ENCODE measurements around the gene MAPK14.

MAPK14 gene

DNA sequence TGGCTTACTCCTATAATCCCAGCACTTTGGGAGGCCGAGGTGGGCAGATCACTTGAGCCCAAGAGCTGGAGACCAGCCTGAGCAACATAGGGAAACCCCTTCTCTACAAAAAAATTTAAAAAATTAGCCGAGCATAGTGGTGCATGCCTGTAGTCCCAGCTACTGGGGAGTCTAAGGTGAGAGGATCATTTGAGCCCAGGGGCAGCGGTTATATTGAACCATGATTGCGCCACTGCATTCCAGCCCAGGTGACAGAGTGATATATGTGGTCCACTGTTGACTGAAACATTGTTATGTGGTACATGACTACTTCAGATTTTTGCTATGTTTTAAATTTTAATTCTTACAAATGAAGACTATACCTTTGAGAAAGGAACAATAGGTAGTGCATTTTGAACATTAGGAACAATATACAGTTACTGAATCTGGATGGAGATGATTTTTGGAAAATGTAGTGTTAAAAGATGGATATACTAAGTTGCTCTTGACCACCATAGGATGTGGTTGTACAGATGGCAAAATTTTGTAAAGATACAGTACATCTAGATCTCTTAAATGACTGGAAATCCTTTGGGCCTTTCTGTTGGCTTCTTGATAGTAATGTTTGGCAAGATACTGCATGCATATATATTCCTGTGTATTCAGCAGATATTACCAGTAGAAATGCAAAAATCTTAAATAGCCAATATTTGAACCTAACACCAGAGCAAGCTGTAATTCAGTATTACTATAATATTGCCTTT is 35.9 kb downstream of the MAPK14 start:
- TF ChIP-seq CTCF (IDR thresholded peaks at IDR 0.05; ENCODE audit: low read depth, low read length), result no peak
- H3K4me3 ChIP-seq (ENCODE audit: low read depth, low read length), result no peak overlapping the region

DNA sequence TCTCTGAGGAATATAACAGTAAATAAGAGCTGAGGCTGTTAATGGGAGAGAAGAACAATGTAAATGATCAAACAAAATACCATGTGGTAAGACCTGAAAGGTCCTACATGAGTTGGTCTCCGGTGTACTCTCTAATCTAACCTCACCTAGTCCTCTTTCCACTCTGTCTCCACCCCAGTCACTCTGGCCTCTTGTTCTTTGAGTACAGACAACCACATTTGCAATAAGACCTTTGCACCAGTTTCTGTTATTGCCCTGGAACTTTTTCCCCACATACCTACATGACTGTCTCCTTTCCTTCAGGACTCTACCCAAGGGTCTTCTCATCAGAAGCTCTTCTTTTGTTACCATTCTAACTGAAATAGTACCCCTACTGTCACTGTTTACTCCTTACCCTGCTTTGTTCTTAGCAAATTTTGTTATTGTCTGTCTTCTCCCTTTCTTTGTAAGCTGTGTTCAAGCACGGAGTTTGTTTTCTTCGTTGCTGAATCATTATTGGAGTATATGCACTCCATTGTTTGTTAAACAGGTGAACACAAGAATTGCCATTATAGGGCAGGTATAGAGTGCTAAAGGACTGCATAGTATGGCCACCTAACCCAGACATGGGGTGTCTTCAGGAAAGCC is 37.3 kb downstream of the MAPK14 start:
- TF ChIP-seq CTCF (IDR thresholded peaks at IDR 0.05; ENCODE audit: low read depth, low read length), result no peak

DNA sequence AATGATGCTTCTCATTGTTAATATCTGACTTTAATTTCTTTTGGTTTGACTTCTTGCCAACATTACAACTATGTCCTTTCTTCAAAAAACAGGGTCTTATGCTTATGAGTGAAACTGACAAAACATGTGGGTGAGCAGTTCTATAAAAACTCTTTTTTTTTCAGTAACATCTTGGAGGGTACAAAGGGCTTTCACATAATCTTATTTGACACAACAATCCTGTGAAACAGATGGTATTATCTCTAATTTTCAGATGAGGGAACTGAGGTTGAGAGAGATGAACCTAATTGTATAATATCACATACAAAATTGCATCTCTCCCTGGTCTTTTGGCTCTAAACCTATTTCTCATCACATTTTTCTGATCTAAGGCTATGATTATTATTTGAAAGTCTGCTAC is 38.3 kb downstream of the MAPK14 start:
- no peak overlapping the region for H3K4me3 ChIP-seq (ENCODE audit: low read depth, low read length)
- no peak for TF ChIP-seq CTCF (IDR thresholded peaks at IDR 0.05; ENCODE audit: low read depth, low read length)

More for the DNA sequence above, 37.3 kb downstream of the MAPK14 start:
- H3K4me3 ChIP-seq (ENCODE audit: low read depth, low read length), result no peak overlapping the region

- H3K4me3 ChIP-seq (ENCODE audit: low read depth, low read length), result no peak overlapping the region
- no peak for TF ChIP-seq CTCF (IDR thresholded peaks at IDR 0.05; ENCODE audit: low read depth, low read length)
Observed at GRCh38 chr6:36066817-36067216, 39.2 kb downstream of the MAPK14 start.

DNA sequence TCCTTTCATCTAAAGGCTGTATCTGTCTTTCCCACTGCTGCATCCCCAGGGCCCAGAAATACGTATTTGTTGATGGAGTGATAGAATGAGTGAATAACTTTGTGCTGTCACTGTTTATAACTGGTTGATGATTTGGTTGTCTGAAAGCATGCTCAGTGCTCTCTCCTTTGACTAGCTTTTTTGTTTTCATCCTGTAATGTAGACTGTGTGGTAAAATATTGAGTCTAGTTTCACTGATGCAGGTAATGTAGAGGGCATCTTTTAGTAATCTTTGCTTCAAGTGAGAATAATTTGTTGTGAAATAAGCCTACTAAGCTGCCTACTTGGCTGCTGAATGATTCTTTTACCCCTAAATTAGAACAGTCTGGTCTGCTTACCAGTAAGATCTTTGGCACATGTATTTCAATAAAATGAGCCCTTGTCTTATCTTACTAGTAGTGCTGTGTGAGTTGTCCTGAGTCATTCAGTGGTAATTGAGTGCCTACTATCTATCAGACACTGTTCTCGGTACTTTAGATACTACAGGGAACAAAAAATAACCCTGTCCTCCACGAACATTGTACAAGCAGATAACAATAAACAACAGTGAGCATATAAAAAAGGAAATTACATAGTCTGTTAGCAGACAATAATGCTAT is 39.9 kb downstream of the MAPK14 start:
- H3K4me3 ChIP-seq (ENCODE audit: low read depth, low read length), result no peak overlapping the region
- TF ChIP-seq CTCF (IDR thresholded peaks at IDR 0.05; ENCODE audit: low read depth, low read length), result no peak

DNA sequence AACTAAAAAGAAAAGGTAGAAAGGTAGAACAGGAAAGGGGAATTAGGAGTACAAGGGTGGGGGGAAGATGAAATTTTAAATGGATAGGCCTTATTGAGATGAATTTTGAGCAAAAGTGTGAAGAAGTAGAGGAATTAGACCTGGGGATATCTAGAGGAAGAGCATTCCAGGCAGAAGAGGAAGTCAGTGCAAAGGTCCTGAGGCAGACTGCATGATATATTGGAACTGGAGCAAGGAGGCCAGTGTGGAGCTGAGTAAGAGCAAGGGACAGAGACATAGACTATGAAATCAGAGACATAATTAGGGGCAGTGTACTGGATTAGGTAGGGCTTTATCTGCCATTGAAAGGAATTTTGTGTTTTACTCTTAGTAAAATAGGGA is 40.4 kb downstream of the MAPK14 start:
- H3K4me3 ChIP-seq (ENCODE audit: low read depth, low read length), result no peak overlapping the region
- TF ChIP-seq CTCF (IDR thresholded peaks at IDR 0.05; ENCODE audit: low read depth, low read length), result no peak

DNA sequence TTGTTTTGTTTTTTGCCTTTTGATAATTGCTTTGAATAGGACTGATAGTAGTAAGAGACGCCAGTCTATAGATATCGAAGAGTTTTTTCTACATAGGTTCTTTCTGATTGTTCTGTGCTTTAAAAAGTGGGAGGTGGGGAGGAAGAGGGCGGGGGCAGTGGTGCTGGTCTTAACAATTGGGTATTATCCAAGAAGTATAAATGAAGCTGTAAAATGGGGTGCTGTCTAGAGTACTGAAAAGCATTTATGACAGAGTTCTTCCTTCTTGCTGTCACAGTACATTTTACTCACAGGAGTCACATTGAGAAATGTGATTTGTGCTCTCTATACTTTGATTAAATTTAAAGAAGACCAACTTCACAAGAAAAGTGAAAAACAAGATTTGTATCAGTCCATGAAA is 41.0 kb downstream of the MAPK14 start:
- H3K4me3 ChIP-seq (ENCODE audit: low read depth, low read length), result no peak overlapping the region
- TF ChIP-seq CTCF (IDR thresholded peaks at IDR 0.05; ENCODE audit: low read depth, low read length), result no peak

Data from WI38 (cell line).